ENCODE measurements around the gene SCPEP1.
"Not testable (repeated sequence)": the region's sequence is repeated elsewhere in the genome, so short reads cannot be mapped to it uniquely, and the experiment has no call there.

SCPEP1 gene, protein sequence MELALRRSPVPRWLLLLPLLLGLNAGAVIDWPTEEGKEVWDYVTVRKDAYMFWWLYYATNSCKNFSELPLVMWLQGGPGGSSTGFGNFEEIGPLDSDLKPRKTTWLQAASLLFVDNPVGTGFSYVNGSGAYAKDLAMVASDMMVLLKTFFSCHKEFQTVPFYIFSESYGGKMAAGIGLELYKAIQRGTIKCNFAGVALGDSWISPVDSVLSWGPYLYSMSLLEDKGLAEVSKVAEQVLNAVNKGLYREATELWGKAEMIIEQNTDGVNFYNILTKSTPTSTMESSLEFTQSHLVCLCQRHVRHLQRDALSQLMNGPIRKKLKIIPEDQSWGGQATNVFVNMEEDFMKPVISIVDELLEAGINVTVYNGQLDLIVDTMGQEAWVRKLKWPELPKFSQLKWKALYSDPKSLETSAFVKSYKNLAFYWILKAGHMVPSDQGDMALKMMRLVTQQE

GRCh38 chr17:56977673-56978395 is at the start of gene SCPEP1:
Gene SCPEP1, plus strand, starts transcription at chr17:56978131. Its CDS starts 29 bp downstream, at chr17:56978160.
- peak; percentile 60 to 73 for DNase-seq (ENCODE audit: low read depth in 2 of 2)

- no peak for DNase-seq (ENCODE audit: low read depth in 2 of 2)
Measured at GRCh38 chr17:56928586-56928985, 49.3 kb upstream of the SCPEP1 start.

DNA sequence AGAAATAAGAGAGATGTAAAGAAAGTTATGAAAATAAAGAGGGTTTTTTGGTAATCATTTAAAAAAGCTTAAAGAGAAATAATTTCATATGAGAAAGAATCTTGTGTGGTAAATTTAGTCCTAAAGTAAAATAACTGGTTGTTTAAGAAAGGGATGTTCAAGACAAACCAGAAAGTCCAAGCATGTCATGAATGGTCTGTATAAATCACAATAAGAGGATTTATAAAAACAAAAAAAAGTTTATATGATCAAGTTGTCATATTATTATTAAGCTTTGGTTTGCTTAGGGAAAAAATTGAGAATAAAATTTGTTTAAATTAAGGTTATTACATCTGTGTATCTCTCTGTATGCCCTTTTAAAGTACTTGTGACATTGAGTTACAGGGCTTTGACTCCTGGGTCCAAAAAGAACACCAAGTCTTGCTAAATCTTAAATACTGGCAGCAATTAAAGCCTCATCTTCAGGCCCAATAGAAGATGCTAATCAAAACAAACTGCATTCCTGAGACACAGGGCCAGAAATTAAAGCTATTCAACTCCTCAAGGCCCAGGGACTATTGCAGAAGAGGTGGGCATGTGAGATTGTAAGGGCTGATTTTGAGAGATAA is 48.5 kb upstream of the SCPEP1 start:
- DNase-seq (ENCODE audit: low read depth in 2 of 2) = no peak

DNA sequence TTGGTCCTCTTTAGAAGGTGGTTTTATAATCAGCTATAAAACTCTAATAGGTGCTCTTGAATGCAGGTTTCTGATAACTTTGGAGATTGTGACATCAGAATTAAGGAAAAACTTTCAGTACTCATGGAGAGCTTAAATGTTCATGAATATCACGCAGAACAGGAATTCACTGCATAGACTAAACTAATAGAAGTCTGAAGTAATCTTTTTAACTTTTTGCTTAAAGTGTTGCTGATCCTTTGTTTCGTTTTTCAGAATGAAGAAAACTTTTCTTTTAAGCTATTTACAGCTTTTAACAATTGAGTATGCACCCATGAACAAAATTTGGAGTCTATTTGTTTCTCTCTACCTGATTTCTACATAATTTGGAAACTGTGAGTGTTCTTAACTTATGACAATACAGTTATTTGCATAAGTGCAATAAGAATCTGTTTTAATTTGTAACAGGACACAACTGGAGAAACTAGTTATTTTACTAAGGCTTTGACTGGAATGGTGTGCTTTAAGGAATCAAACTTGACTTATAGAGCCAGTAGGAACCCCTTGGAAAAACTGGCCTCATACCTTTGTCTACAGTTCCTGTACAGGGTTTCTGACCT is 47.1 kb upstream of the SCPEP1 start:
- no peak for DNase-seq (ENCODE audit: low read depth in 2 of 2)

GRCh38 chr17:56933151-56933745 is 44.7 kb upstream of the SCPEP1 start:
- no peak for DNase-seq (ENCODE audit: low read depth in 2 of 2)

DNA sequence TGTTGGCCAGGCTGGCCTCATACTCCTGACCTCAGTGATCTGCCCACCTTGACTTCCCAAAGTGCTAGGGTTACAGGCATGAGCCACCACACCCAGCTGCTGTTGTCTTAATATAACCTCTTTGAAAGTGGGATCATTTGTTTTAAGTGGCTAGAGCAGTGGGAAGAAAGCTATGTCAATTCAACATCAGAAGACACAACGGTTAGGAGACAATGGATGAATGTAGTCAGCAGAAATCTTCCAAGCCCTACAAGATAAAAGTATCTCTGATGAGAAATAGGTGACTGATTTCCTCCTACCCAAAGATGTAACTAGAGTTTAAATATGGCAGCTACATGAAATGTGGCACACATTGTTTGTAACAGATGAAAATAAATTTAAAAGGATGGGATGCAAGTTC is 44.1 kb upstream of the SCPEP1 start:
- no peak for DNase-seq (ENCODE audit: low read depth in 2 of 2)

DNA sequence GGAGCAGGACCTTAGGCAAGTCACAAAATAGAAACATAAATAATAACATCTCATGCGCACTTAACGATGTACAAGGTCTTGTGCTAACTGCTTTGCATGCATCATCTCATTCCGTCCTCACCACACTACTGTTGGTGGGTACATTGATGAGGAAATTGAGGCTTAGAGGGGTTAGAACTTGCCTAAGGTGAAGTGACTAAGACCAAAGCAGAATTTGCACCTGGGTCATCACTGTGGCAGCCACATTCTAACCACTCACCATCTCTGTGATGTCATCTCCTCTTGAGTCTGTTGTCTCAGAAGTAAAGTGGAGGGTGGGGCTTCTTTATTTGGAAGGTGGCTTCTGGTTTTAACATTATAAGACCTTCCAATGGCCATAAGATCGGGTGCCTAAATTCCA is 43.7 kb upstream of the SCPEP1 start:
- DNase-seq (ENCODE audit: low read depth in 2 of 2) = no peak

DNA sequence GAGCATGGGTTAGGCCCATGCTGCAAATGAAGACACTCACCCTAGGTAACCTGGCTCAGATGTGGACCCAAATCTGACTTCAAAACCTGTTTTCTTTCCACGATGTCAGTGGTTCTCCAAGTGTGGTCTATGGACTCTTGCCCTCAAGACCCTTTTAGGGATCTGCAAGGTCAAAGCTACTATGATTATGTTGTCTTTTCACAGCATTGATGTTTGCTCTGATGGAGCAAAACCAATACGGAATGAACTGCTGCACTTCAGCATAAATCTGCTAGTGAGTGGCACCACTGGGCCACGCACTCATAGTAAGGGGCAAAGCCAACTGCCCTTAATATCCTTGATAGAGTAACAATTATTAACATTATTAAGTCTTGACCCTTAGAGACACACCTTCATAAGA is 42.5 kb upstream of the SCPEP1 start:
- DNase-seq (ENCODE audit: low read depth in 2 of 2) = no peak

DNA sequence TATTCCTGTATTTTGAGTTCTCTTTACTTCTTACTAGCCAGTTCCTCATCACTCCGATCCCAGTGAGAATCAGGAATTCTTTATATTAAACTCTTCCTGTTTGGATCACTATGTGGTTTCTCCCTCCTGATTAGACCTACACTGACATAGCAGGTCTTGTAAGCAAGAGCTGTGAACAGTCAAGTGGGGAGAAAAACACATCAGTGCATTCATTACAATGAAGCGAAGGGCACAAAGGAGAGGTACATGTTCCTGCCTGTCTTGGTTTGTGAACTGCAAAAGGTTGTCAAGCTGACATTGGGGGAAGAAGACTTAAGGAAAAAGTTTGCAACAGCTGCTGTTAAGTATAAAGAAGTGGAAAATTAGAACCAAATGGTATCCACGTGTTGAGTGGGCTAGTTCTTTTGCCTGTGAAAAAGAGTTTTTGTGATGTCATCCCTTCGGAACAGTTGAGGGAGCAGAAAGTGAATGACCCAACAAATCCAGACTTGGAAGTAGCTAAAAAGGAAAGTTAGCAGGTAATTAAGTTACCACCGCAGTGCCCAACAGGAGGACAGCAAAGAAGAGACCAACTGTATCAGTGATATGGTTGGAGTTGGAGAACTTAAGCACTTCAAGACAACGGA is 41.1 kb upstream of the SCPEP1 start:
- DNase-seq (ENCODE audit: low read depth in 2 of 2) = no peak

DNA sequence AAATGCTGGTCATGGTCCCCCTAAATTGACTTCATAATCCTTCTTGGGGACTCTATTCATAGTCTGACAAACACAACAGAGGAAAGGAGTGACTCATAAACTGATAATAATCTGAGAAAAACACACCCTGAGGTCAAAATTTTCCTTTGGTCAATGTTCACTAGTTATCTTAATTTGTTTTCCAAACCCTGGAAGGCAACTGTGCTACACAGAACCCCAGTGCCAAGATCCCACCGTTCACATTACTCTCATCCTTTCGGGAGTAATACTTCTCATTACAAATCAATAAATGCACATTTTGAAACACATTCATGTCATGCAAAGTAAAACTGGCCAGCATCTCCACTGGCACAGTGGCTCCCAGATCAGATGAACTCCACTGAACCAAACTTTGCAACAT is 40.2 kb upstream of the SCPEP1 start:
- no peak for DNase-seq (ENCODE audit: low read depth in 2 of 2)

DNA sequence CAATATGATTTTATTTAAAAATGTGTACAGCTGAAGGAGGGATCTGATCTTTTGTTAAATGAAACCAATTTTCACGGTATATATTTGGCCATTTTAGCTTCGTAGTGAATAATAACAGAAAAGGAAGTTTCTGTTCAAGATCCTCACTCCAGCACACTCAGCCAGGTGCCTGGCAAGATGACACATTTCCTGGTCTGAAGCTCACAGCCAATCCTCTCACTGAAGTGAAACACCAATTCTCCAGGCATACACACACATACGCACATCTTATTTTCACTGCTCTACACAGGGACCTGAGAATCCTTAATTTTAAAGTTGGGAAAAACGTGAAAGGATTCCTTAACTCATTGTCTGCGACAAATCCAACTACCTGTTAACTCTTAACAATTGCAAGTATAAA is 39.7 kb upstream of the SCPEP1 start:
- DNase-seq (ENCODE audit: low read depth in 2 of 2) = not testable (repeated sequence)

- DNase-seq (ENCODE audit: low read depth in 2 of 2) = no peak
Measured at GRCh38 chr17:56939869-56940484, 38.0 kb upstream of the SCPEP1 start.

- DNase-seq (ENCODE audit: low read depth in 2 of 2) = no peak
Measured at GRCh38 chr17:56943505-56944125, 34.3 kb upstream of the SCPEP1 start.

DNA sequence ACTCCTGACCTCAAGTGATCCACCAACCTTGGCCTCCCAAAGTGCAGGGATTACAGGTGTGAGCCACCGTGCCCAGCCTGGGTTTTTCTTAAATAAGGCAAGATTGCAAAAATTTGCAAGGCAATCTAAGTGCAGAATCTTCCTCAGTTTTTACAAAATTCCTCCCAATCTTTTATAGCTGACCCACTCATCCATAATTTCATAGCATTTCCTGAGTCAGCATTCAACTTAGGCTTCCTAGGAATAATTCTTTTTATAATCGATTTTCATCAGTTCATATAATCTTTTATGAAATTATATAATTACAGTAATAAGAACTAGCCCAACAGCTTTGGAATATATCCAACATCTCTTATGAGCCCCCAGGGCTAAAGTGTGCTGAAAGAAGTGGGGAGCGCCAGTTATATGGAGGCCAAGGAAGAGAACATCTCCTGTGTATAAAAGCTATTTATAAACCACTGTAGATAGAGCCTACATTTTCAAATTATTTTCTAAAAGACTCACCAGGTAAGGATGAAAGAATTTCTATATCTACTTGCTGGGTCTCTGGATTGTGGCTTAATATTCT is 31.9 kb upstream of the SCPEP1 start:
- no peak for DNase-seq (ENCODE audit: low read depth in 2 of 2)

GRCh38 chr17:56947741-56948140 is 30.2 kb upstream of the SCPEP1 start:
- DNase-seq (ENCODE audit: low read depth in 2 of 2) = no peak

- DNase-seq (ENCODE audit: low read depth in 2 of 2) = no peak
Measured at GRCh38 chr17:56948491-56948890, 29.4 kb upstream of the SCPEP1 start.

GRCh38 chr17:56949595-56949994 is 28.3 kb upstream of the SCPEP1 start:
- no peak for DNase-seq (ENCODE audit: low read depth in 2 of 2)

DNA sequence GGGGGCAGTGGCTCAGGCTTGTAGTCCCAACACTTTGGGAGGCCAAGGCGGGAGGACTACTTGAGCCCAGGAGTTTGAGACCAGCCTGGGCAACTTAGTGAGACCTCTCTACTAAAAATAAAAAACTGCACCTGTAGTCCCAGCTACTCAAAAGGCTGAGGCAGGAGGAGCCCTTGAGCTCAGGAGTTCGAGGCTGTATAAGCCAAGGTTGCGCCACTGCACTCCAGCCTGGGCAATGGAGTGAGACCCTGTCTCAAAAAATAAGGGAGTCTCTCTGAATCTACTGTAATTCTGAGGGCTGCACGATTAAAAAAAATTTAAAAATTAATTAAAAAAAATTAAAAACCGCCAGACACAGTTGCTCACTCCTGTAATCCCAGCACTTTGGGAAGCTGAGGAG is 20.9 kb upstream of the SCPEP1 start:
- DNase-seq (ENCODE audit: low read depth in 2 of 2) = no peak

- peak; percentile 83 to 92 for DNase-seq (ENCODE audit: low read depth in 2 of 2)
Measured at GRCh38 chr17:56960596-56961538, 17.1 kb upstream of the SCPEP1 start, which contains the start of gene COIL. Gene COIL, minus strand, starts transcription at chr17:56961050. Its CDS starts 31 bp downstream, at chr17:56961019.
